ENCODE data around the gene CALR3. TPM values are rescaled to one million over a fixed set of nuclear protein-coding genes. Genes with fewer than 3 reads are reported as not detected.

CALR3 gene, protein sequence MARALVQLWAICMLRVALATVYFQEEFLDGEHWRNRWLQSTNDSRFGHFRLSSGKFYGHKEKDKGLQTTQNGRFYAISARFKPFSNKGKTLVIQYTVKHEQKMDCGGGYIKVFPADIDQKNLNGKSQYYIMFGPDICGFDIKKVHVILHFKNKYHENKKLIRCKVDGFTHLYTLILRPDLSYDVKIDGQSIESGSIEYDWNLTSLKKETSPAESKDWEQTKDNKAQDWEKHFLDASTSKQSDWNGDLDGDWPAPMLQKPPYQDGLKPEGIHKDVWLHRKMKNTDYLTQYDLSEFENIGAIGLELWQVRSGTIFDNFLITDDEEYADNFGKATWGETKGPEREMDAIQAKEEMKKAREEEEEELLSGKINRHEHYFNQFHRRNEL
- 0.39 TPM in 1 of 2 replicates, not detected in the other for total RNA-seq

DNA sequence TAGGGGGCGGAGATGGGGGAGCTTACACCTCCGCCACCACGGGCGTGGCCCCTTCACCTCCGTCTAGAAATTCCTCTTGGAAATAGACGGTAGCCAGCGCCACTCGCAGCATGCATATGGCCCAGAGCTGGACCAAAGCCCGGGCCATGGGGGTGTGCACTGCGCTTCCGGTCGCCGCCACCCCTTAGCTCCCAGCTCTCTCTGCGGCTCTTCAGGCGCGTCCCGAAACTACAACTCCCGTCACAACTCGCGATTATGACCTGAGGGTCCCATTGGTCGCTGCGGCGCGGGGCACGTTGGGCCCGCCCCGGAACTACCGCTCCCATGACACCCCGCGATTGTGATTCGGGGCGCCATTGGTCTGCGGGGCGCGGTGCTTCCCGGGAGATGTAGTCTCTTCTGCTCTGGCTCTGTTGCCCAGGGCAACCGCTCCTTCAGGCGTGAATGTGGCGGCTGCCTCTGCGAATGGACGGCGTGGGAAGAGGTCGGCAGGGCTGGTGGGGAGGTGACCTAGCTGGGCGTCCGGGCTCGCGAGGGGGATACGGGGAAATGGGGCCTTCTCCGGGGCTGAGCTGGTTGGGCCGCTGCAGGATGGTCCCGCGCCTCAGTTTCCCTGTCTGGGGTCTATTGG is at the start of gene CALR3, which contains the start of gene C19orf44:
Gene CALR3 (minus strand): TSS at position 186 of the 631 bp plus-strand sequence. CDS start 38 bp downstream, at position 148.
Gene C19orf44 (plus strand): TSS at position 413 of the 631 bp plus-strand sequence. CDS start 4,399 bp downstream, outside the sequence.

DNA sequence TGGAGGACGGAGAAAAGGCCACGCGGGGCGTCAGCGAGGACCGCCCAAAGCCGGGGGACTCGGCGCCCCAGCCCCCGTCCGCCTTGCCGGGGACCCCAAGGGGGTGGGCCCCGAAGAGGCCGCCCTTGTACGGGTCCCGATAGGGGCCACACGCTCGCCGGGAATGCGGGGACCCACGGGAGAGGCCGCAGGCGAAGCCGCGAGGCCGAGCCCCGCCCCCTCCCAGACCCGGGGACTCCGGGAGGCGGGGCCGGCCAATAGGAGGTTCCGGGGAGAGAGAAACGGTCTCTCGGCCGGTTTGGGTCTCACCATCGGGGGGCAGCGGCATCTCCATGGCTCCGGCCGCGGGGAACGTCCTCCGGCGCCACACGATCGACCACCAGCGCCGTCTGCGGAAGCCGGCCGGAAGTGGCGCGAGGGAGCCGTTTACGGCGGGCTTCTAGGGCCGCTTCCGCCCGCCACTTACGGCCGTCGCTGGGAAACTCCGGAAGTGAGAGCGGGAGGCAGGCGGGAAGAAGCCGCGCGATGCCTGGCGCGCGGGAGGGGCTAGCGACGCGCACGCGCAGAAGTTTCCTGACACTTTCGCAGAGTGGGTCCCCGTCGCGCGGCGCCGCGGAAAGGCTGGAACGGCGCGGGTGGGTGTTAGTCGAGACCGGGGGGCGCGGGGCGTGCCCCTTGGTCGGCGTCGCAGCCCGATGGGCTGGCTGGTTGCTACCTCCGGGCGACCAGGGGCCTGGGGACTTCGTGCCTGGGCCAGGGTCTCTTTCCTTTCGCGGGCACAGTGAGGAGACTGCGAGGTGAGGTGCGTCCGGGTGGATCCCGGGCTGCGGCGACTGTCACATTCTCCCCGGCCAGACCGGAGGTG is 46.3 kb upstream of the CALR3 start, which contains the start of gene CHERP:
Gene CHERP (minus strand): TSS at position 393 of the 865 bp plus-strand sequence. CDS start 59 bp downstream, at position 334.

Small RNA genes lying within 50 kb of the gene (small RNA-seq; reads per million reads assigned to genes)
- gene RN7SL146P: not detected

Other genes starting within 250 kb of the CALR3 start
- gene KLF2, start 171.3 kb downstream of the CALR3 start, total RNA-seq: 12.5 and 20.1 TPM in 2 replicates
- gene EPS15L1, start 24.2 kb downstream of the CALR3 start, total RNA-seq: 12.1 and 15.4 TPM in 2 replicates
- 7.3 and 7.9 TPM in 2 replicates for gene C19orf44, start 227 bp upstream of the CALR3 start, total RNA-seq
- 4.9 and 5.9 TPM in 2 replicates for gene CHERP, start 46.3 kb upstream of the CALR3 start, total RNA-seq
- gene SLC35E1, start 76.2 kb upstream of the CALR3 start, total RNA-seq: 38.4 and 42.0 TPM in 2 replicates
- 6.3 and 7.8 TPM in 2 replicates for gene MED26, start 132.0 kb upstream of the CALR3 start, total RNA-seq
- 61.8 and 76.0 TPM in 2 replicates for gene SMIM7, start 164.0 kb upstream of the CALR3 start, total RNA-seq
- gene TMEM38A, start 165.0 kb upstream of the CALR3 start, total RNA-seq: 1.7 and 2.2 TPM in 2 replicates
- not detected in 2 replicates for gene NWD1, start 223.7 kb upstream of the CALR3 start, total RNA-seq